ENCODE measurements around the gene ZNF302.
"Not testable (repeated sequence)": the region's sequence is repeated elsewhere in the genome, so short reads cannot be mapped to it uniquely, and the experiment has no call there.

DNA sequence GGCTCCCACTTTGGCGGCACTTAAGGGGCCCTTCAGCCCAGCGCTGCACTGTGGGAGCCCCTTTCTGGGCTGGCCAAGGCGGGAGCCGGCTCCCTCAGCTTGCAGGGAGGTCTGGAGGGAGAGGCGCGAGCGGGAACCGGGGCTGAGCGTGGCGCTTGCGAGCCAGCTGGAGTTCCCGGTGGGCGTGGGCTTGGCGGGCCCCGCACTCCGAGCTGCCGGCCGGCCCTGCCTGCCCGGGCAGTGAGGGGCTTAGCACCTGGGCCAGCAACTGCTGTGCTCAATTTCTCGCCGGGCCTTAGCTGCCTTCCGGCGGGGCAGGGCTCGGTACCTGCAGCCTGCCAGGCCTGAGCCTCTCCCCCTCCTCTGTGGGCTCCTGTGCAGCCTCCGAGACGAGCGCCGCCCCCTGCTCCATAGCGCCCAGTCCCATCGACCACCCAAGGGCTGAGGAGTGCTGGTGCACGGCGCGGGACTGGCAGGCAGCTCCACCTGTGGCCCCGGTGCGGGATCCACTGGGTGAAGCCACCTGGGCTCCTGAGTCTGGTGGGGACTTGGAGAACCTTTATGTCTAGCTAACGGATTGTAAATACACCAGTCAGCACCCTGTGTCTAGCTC, 9.3 kb upstream of the ZNF302 start:
- TF ChIP-seq, protein P1, sequence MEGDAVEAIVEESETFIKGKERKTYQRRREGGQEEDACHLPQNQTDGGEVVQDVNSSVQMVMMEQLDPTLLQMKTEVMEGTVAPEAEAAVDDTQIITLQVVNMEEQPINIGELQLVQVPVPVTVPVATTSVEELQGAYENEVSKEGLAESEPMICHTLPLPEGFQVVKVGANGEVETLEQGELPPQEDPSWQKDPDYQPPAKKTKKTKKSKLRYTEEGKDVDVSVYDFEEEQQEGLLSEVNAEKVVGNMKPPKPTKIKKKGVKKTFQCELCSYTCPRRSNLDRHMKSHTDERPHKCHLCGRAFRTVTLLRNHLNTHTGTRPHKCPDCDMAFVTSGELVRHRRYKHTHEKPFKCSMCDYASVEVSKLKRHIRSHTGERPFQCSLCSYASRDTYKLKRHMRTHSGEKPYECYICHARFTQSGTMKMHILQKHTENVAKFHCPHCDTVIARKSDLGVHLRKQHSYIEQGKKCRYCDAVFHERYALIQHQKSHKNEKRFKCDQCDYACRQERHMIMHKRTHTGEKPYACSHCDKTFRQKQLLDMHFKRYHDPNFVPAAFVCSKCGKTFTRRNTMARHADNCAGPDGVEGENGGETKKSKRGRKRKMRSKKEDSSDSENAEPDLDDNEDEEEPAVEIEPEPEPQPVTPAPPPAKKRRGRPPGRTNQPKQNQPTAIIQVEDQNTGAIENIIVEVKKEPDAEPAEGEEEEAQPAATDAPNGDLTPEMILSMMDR (IDR thresholded peaks at IDR 0.05 in 8 of 11, conservative IDR thresholded peaks at IDR 0.05 in 3 of 11), result not testable (repeated sequence)
- not testable (repeated sequence) for TF ChIP-seq POLR2A (IDR thresholded peaks at IDR 0.05)
